GM11168 (cell line): ENCODE measurements around the gene DCBLD1.

Experiments
- in situ Hi-C: fragments of 300-500 bp; cut with MboI; formaldehyde crosslinking; loops from one replicate; pipeline ENCODE4 v1.12.0; 2022; ENCODE audit warnings: low sequenced_read_pairs; ENCODE audit not compliant: unreplicated experiment

The DCBLD1 gene

DNA sequence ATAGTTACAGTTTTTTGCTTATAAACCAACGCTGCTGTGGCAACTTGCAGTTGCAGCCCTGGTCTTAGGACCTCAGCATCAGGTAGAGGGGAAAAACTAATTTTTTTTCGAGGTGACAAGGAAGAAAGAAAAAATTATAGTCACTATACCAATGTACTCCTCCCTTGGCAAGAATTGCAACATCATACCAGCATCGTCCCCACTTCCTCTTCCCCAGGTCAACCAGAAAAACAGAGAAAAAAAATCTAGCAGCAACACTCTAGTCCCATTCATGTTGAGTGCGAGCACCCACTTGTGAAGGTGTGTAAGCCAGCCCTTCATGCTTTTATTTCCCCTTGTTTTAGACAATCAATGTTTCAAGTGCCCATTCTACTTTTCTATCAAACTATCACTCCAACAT lies 13.1 kb upstream of the DCBLD1 start:
- in situ Hi-C loops, result no loop called here

DNA sequence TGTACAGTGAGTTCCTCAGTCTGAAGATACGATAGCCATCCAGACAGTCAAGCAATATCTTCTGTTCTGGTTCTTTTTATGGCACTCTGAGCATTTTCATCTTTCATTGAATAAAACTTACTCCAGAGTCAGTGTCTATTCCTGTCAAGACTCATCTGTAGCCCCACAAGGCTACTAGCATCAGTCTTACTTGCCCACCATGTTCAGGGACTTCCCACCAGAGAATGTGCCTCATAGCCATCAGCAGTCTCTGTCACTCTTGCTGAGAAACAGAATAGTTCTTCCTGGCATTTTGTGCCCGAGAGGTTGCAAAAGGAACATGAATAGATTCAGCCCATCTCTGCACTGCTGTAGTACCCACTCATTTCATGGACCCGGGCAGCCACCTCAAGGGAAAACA lies 12.7 kb upstream of the DCBLD1 start:
- in situ Hi-C loops, result no loop called here

DNA sequence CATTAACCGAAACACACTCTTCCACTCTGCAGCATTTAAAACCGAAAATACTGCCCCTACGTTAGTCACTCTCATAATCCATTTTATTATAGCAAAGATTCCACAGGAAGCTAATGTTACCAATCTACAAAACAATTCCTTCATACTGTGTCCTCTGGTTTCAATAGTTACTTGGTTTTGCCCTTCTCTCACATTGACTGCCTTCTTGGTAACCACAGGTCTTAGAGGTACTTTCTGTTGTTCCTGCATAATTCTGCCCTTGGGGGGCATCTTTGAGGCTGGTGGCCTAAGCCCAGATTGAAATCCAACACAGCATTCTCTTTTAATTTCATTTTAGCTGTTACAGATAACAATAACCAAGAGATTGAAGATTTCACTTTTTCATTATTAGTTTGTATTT lies 9.8 kb upstream of the DCBLD1 start:
- in situ Hi-C loops, result no loop called here

DNA sequence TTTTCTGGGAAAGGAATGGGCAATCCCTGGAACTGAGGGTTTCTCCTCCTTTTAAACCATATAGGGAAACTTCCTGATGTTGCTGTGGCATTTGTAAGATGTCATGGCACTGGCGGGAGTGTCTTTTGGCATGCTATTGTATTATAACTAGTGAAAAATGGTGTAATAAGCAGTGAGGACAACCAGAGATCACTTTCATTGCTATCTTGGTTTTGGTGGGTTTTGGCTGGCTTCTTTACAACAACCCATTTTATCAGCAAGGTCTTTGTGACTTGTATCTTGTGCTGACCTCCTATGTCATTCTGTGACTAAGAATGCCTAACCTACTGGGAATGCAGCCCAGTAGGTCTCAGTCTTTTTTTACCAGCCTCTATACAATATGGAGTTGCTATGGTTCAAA lies 9.1 kb upstream of the DCBLD1 start:
- in situ Hi-C loops, result no loop called here

DNA sequence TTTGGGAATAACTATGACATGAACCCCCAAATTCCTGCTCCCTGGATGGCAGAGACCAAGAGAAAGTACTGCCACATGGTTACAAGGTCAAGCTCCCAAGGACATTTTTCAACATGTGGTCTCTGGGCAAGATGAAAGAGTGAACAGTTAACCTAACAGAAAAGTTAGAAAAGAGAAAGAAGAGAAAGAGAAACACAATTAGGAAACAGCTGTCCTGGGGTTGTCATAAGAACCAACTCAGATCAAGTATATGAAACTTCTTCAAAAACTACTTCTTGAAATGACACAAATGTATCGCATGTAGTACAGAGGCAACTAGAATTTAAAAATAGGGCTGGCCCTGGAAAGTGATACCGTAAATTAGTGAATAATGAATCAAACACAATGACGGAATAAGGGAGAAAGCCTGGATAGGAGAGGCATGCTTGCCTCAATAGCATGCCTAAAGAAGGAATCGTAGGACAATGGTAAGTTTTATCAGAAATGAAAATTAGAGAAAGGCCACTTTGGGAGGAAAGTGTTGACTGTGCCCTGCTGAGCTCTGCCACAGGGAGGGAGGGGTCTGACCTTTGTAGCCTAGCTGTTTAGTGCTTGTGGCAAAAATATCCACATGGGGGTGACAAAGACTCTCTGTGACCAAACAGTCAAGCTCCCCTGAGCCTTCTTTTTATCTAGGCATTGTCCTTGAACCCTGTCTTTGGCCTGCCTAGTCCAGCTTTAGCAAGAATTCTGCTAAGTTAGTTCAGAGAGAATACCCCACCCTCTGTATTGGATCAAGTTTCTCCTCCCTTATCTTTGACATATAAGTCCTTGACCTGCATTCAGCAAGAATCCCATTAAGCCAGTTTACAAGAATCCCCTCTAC lies 4.3 kb upstream of the DCBLD1 start:
- in situ Hi-C loops, result no loop called here

DNA sequence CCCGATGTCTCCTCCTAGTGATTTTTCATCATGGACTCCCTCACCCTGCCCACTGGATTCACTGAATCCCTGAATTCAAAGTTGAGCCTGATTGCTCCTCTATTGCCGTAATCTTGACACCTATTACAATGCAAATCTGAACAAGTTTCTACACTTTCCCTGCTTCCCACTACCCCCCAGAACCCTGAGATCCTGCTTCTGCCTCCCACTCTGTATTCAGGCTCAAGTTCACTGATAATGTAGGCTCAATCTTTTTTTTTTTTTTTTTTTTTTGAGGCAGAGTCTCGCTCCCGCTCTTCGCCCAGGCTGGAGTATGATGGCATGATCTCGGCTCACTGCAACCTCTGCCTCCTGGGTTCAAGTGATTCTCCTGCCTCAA lies 3.6 kb upstream of the DCBLD1 start:
- in situ Hi-C loops, result no loop called here

DNA sequence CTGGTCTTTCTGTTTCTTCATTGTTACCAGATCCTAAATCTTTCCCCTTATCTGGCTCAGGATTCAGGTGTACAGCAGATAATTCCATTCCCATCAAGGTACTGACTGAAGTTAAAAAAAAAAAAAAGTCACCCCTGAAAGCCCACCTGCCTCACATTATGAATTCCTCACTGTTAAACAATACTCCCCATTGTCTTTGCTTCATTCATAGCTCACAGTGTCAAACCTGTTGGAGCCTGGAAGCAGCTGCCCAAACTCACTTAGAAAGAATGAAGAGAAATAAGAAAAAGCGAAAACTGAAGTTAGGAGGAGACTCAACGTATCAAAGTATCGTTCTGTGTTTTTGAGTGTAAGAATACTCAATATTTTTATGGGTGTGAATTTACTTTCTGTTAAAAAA lies 1.8 kb upstream of the DCBLD1 start:
- in situ Hi-C loops, result no loop called here

DNA sequence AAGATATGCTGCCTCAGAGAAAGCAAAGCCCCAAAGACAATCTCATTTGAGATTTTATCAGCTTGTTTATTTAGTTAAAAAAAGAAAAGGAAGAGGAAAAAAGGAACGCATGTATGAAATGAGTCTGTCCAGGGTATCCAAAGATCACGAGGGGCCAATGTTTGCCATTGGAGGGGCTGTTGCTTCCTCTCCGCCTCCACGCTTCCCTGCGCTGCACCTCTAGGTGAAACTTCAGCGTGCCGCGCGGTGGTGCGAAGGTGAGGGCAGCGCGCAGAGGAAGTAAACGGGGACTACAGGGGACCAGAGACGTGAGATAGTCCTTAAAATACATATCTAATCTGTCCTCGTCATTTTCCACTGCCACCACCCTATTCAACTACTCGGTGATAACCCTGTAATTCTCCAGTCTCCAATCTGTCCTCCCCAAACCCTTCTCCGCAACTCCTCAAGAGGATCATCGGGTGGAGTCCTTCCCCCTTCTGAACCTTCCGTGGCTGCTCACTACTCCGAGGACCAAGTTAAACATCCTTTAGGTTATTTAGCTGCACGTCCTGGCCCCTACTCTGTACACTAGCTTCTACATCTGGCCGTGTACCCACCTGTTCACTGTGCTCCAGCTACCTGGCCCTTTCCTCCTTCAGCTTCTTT lies 1.1 kb upstream of the DCBLD1 start:
- in situ Hi-C loops, result no loop called here

DNA sequence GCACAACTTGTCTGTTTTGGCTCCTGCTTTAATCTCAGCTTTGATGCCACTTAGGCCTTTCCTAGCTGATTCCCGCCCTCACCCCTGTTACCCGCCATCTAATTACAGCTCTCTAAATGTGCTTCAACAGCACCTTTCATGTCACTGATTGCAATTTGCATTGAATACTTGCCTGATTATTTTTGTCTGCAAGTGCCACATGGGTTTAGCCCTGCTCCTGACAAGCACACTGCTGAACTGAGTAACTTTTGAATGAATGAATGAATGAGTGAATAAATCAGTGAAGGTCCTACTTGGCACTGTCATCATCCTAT lies 591 bp upstream of the DCBLD1 start:
- in situ Hi-C loops, result no loop called here

DNA sequence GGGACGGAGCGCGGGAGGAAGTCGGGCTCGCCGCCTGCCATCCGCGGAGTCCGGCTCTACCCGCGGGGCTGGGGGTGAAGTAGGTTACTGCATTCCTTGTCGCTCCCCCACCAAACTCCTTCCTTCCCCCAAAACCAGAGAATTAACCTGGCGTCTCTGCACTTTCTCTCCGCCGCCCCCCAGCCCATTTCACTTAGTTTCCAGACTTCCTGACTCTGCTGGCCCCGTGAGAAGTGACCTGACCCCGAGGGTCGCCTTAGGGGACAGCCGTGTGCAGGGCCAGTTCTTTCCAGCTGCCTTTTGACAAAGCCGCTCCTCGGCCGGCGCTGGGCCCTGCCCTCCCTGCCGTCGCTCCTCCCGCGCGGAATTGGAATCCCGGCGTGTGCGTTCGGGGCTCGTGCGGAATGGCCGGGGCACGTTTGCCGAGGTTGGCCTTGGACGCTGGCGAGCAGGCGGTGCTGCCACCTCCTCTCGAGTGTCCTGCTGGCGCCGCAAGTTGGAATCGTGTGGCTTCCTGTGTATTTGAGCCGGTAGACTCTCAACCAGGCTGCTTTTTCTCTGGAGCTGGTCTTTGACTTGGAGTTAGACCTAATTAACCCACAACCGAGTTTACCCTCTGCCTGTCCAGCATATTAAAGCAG lies 650 bp downstream of the DCBLD1 start:
- in situ Hi-C loops, result no loop called here

DNA sequence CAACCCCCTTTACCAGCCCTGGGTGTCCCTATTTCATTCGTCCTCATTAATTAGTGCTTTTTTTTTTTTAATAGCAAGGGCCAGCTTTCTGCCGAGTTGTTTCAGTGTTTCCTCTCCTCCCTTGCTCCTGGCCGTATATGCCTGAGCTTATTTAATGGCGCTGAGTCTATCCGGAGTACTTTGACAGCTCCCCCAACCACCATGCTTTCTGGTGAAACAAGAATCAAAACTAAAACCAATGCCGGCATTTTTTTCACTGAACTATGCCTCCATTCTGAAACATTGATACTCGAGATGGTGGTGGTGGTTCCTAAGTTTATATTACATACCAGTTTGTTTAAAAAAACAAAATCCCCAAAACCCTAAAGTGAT lies 1.2 kb downstream of the DCBLD1 start:
- in situ Hi-C loops, result no loop called here

DNA sequence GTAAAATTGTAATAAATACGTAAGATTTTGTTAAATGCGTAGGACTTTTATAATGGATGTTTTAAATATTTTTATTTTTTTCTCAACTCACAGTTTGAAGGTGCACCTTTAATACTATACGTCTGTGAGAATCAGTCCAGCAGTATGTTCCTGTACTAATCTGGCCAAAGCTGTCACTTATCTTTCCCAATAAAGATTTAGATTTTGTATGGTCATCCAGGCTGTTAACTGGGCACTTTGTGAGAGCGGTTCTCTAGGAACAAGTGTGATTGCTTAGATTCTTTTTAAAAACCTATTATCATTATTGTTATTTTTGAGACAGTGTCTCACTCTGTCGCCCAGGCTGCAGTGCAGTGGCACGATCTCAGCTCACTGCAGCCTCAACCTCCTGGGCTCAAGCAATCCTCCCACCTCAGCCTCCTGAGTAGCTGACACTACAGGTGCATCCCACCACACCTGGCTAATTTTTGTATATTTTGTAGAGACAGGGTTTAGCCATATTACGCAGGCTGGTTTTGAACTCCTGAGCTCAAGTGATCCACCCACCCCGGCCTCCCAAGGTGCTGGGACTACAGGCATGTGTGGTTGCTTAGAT lies 1.7 kb downstream of the DCBLD1 start:
- in situ Hi-C loops, result no loop called here

DNA sequence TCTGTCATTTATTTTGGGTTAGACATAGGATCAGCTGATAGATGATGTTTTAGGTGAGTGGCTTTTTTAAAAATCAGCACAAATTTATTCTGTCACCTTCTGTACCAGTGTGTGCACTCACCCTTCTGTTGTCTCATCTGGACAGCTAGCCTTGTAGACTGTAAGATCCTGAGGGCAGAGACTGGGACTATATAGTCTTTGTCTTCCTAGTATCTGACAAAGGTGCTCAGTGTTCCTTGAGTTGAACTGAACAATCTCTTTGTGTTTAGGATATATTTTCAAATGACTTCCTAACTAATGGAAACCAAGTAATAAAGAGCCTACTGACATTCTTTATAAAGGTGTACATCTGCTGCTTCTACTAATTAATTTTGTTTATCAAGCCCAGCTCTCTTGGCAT lies 3.0 kb downstream of the DCBLD1 start:
- in situ Hi-C loops, result no loop called here

DNA sequence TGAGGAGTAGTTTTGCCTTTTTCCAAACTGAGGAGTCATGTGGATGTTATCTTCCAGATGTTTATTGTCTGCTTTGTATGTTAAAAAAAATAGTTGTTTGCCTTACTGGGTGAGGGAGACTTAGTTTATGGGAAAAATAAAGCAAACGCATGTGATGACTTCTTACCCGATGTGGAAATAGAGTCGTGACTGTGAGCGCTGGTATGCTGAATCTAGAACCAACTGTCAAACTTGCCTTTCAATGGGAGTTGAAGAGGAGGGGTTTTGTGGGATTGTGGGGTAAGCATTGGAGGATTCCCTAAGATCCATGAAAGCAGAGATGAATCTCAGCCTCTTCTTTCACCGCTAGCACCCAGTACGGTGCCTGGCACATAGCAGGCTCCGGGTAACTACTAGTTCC lies 5.3 kb downstream of the DCBLD1 start:
- in situ Hi-C loops, result no loop called here

DNA sequence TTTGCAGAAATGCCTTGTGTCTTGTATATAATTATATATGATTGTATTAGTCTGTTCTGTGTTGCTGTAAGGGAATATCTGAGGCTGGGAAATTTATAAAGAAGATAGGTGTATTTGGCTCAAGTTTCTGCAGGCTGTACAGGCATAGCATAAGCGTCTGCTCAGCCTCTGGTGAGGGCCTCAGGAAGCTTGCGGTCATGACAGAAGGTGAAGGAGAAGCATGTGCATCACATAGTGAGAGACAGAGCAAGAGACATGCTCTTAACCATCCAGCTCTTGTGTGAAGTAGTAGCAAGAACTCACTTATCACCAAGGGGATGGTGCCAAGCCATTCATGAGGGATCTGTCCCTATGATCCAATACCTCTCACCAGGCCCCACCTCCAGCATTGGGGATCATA lies 6.5 kb downstream of the DCBLD1 start:
- in situ Hi-C loops, result no loop called here

DNA sequence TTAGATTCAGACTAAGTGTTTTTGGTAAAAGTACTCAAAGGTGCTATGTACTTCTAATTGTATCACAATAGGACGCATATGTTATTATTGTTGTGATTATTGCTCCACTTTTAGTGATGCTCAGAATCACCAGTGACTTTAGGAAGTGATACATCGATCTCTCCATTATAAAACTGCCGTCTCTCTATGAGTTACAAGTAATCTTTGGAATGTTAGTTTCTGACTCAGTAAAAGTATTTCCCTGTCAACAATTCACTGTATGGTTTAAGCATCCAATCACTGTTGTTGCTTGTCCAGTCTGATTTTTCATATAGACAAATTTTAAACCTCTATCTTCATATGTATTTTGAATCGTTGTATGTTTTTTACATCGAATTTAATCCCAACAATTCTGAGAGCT lies 9.4 kb downstream of the DCBLD1 start:
- in situ Hi-C loops, result no loop called here

DNA sequence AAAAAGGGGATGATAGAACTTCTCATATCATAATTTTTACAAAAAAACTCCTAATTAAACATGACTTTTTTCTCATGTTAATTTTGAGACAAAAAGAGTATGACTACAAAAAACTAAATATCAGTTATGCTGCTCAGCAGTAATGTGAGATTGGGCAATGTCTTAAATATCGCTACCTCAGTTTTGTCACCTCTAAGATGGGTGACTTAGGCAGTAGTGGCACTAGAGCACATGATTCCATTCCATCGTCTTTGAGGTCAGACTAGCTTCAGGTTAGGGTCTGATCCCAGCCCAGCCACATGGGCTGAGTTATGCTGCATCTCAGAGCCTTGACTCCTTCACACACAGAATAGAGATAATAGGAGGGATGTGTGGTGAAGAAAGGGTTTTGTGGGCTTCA lies 11.0 kb downstream of the DCBLD1 start:
- in situ Hi-C loops, result no loop called here

DNA sequence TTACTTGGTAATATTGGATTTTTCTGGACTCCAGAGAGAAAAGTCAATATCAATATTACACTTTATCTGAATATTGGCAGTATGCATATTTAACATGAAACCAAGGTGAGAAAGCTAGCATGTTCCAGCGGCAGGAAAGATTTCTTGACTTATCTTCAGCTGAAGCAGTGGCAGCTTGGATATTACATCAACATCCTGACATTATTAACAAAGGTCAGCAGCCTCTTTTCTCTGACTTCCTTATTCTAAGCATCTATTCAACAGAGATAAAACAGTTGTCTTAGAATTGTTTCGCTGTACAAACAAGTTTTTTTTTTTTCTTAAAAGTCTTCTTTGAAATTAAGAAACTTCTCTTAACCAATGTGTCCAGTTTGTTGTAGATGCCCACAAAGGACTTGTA lies 11.8 kb downstream of the DCBLD1 start:
- in situ Hi-C loops, result no loop called here

DNA sequence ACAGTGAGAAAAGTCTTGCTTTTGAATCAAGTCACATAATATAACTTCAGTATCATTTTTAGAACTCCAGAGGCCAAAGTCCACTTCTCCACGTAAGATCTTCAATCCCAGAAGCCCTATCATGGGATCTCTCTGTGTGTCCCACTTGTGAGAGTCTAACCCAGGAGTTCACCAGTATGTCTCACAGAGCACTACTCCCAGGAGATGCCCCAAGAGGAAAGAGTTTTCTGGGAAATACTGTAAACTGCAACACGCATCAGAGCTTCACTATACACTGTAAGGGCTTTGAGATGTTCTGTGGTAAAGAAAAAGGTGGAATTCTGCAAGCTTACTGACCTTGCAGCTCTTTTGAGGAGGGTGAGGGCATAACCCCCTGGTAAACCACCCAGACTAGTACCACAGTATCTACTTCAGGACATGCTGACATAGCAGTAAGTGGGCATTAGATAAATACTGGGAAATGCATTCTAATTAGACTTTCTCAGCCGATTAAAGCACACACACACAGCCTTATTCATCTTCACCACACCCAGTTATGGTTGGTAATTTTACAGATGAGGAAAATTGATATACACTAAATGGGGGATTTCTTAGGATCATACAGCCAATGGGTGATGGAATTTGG lies 12.3 kb downstream of the DCBLD1 start:
- in situ Hi-C loops, result no loop called here

DNA sequence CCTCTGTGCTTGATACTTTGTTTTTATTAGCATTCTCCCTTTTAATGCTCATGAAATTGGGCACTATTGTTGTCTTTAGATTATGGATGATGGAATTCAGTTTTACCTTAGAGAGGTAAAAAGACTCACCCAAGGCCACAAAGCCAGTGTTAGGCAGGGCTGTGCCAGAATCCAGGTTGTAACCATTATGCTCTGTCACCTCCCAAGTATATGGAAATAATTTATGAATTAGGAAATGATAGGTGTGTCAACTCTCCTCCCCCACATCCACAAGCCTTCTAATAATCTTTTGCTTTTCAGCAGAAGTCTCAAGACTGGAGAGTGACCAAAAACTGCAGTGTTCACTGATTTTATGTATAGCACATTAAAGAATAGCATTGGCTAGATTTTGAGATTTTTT lies 13.0 kb downstream of the DCBLD1 start:
- in situ Hi-C loops, result no loop called here

DNA sequence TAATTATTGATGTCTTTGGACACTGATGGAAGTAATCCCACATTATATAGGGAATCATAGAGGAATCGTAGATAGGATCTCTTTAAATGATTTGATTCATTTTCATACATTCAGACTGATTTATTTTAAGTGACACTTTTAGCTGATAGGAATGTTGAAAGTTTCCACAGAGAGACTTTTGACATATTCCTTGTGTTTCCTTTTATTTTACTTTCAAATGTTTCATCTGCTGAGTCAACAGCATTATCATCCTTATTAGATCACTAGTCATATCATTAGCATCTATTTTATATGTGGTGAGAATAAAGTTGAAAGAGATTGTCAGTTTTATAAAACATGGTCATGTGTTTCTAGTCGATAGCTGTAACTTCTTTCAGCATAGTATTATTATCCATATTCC lies 13.4 kb downstream of the DCBLD1 start:
- in situ Hi-C loops, result no loop called here
